HG03469 (cell line): ENCODE results near the gene ITGAV.

ENCODE experiments used
- ATAC-seq: cut with Tn5 transposase; IDR thresholded peaks from one replicate; pipeline ENCODE4 v1.9.1; 2021; ENCODE audit warnings: mild to moderate bottlenecking, moderate library complexity, moderate number of reproducible peaks; ENCODE audit not compliant: unreplicated experiment

ITGAV gene

DNA sequence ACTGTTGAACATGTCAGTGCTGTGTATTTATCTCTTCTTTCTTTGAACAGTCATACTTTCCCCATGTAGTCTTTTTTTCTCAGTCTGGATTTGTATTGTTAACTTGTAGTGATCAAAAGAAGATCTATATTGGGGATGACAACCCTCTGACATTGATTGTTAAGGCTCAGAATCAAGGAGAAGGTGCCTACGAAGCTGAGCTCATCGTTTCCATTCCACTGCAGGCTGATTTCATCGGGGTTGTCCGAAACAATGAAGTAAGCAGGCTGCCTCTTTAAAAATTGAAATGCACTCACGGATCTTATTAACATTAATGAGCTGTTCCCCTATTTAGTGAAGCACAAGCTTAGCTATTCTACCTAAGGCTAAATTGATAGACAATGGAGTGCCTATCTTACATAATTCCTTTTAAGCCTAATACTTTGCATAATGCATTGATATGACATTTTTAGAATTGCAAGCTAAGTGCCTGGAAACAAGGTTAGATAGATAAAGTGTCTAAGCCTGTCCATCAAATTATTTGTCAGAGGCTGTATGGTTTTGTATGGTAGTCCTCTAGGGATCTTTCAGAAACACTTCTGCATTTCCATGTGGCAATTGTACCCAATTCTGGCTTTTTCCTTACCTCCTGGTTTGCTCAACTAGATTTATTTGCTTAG lies 74.7 kb downstream of the ITGAV start:
- no peak for ATAC-seq

DNA sequence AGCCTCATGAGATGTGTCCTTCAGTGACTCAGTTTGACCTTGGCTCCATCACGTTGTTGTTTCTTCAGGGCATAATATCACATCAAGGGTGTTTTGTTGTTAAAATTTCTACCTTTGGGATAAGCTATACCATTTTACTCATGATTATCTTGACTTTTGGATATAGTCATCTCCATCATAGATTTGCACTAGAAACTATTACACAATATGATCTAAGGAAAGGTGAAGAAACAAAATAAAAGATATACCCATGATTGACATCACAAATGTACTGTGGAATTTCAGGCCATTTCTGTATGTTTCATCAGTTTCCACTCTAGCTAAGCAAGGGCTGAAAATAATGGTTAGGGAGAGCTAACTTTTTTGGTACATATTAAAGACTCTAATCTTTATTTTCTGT lies 79.3 kb downstream of the ITGAV start:
- ATAC-seq, result no peak

DNA sequence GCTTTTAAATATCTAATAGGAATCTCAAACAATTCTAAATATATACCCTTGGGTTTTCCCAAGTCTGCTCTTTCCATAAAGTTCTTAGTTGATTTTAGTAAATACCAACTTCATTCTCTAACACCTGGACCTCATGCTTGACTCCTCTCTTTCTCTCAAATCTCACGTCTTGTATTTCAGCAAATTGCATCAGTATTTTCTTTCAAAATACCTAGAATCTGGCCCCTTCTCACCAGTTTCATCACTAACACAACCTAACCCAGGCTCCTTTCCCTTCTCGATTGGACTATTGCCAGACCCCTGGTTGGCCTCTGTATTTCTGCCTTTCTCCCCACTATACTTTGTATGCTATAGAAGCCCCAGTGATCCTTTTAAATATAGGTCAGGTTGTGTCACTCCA lies 81.0 kb downstream of the ITGAV start:
- no peak for ATAC-seq

DNA sequence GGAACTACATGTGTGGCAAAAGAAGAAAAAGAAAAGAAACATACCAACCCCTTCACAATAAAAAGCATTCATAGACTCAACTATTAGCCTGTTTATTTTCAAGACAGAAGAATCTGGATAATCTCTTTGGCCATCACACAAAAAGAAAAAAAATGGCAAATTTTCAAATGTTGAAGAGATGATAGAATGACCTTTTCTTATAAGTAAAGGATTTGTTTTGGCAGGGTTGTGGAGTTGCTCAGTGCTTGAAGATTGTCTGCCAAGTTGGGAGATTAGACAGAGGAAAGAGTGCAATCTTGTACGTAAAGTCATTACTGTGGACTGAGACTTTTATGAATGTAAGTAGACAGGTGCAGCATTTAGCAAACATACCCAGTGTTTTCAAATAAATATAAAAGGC lies 85.5 kb downstream of the ITGAV start:
- ATAC-seq, result no peak

DNA sequence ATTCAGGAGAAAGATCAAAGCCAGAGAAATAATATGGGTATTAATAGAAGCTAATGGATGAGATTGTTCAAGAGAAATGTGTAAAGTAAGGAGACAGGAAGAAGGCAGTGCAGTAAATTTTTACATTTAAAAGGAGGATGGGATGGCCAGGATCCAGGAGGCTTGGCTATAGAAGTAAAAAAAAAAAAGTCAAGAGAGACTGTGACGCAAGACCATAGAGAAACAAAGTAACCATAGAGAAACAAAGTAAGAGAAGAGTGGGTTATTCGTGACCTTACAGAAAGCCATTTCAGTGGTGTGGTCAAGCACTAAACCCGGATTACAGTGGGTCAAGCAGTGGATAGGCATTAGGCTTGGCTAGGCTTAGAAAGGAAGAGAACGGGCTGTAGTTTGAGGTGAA lies 93.5 kb downstream of the ITGAV start:
- ATAC-seq, result no peak

DNA sequence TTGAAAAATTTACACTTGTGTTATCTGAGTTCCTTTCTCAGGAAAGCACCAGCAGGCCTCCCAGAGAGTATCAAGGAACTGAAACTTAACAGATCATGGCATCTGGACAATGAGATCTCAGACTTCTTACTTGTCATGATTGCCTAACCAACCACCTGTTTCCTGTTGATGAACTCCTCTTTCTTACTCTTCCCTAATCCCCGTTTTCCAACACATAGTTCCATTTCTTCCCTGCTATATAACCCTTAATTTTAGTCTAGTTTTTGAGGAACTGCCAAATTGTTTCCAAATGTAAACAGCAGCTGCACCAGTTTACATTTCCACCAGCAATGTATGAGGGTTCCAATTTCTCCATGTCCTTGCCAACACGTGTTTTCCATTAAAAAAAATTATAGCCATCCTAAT lies 98.0 kb downstream of the ITGAV start:
- ATAC-seq, result no peak

DNA sequence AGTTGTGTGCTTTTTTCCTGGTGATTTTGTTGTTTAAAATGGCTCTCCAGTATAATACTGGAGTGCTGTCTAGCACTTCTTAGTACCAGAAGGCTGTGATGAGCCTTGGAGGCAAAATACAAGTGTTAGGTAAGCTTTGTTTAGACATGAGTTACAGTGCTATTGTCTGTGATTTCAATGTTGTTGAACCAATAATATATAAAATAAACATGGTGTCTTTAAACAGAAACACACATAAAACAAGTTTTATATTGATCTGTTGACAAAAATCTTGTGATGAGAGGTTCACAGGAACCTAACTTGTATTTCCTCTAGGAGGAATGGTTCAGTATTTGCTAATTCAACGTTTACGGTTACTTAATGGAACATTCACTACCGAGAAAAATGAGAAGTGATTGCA lies 99.0 kb downstream of the ITGAV start:
- ATAC-seq, result no peak

DNA sequence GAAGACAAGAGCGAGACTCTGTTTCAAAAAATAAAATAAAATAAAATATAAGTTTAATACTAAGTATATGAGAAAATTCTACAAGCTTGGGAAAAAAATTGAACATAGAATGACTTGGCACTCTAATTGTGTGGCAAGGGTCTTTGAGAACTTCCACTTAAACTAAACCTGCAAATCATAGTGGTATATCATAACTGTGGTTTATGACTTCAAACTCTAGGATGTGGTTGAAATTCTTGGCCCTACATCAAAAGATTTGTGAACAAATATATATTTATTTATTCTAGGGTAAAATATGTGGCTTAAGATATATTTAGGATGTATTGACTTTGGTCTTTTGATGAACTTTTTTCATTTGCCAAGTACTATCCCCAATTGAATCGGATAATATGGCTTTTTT lies 100.9 kb downstream of the ITGAV start:
- no peak for ATAC-seq

DNA sequence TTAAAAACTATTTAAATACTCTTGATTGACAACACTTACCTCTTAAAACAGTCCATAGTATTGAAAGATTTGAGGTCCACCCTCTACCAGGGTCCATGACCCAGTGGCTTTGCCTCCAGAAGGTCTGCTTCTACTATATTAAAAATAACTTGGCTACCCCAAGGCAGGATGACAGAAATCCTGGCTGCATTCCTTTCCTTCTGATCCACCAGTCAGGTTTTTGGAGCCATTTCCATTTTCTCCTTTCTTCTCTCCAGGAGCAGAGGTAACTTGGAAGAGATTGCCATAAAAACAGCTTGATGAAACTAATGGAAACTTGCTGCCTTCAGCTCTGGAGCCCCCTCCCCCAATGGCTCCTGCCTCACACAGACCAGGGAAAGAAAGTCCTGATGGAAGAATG lies 101.4 kb downstream of the ITGAV start:
- no peak for ATAC-seq

DNA sequence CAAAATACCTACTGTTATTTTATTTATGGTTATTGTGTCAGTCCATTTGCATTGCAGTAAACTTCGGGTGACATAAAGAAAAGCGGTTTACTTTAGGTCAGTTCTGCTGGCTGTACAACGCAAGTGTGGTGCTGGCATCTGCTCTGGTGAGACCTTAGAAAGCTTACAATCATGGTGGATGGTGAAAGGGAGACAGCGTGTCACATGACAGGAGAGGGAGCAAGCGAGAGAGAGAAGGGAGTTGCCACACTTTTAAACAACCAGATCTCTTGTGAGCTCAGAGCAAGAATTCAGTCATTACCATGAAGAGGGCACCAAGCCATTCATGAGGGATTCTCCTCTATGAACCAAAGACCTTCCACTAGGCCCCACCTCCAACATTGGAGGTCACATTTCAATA lies 102.0 kb downstream of the ITGAV start:
- ATAC-seq, result no peak

DNA sequence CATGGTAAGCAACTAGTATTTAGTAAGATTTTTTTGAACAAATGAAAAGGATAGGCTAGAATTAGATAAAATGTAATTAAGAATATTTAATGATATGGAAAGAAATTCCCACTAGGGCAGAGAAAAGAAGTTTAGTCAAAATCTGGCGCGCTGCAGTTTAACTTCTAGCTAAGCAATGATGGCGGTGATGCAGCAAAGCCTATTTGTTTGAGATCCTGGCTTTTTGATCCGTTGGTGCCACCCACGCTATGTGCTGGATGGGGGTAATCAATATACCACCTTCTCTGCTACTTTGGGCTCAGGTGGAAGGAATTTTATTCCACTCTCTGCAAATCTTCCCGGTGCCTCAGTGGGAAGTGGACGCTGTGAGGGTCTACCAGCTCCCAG lies 103.6 kb downstream of the ITGAV start:
- no peak for ATAC-seq

DNA sequence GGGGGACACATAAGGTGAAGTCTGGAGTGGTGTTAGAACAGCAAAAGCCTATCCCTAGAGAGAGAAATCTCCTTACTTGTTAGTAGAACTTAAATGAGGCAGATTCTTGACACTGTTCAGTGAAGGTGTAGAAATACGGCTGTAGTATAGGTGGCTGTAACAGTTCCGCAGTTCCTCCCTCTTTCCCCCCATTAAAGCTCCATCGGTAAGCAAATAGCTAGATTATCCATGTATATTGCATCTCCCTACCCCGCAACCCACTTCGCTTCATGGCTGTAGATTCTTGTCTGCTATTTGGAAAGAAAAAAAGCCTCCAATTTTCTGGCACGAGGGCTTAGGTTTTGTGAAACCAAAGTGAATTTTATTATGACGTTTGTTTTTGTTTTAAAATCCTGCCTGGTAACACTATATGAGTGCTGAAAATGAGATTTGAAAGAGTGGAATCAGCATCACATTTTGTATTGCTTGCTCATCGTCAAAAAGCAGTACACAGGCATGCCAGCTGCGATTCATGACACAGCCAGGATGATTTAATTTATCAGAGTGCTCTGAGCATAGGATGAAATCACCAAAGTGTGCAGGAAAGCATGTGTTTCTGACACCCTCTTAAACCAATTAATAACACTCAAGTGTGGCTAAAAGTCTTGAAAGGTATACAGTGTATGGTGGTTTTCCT lies 105.4 kb downstream of the ITGAV start:
- ATAC-seq, result no peak

DNA sequence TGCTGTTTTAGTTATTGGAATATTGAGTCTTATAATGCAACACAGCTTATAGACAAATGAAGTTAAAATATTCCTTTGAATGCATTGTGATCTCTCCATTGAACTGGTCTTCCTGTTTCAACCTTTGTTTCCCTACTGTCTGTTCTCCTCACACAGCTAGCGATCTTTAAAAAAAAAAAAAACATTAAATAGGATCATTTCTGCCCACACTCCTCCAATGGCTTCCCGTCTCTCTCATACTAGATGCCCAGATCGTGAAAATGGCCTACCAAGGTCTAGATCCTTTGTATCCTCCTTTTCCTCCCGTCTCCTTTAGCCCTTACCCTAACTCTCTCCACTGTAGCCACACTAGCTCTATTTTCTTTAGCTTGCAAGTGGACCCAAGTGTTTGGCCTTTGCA lies 106.4 kb downstream of the ITGAV start:
- no peak for ATAC-seq

DNA sequence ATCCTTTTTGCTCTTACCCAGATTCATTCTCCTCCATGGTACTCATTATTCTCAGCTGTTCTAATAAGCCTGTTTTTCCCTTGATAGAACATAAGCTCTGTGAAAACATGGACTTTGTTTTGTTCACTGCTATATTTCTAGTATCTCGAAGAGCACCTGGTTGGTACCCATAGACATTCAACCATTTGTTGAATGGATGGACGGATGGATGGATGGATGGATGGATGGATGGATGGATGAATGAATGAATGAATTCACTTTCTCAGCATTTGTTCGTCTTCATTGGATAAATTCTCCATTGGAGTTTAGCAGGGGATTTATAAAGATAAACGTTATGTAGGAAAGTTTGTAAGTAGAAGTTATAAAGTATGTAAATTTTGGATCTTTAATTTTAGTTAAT lies 106.9 kb downstream of the ITGAV start:
- no peak for ATAC-seq

DNA sequence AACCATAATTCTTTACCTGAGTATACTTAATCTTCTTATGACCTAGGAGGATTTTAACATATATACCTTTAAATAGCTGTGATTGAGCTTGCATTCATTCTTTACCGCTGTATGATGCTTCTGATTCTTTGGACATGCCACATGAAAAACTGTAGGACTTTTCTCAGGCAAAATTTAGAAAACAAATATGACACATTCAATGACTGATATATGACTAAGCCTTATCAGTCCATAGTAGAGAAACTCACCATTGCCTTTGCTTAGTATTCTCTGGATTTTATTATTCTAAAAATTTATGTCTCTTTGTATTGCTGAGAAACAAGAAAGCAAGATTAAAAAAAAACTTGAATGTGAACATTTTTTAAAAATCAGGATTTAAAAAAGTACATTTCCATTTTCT lies 107.7 kb downstream of the ITGAV start:
- ATAC-seq, result no peak

DNA sequence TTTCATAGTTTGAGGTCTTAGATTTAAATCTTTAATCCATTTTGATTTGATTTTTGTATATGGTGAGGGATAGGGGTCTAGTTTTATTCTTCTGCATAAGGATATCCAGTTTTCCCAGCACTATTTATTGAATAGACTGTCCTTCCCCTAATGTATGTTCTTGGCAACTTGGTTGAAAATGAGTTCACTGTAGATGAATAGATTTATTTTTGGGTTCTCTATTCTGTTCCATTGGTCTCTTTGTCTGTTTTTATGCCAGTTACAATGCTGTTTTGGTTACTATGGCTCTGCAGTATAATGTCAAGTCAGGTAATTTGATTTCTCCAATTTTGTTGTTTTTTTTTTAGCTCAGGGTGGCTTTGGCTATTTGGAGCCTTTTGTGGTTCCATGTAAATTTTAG lies 109.9 kb downstream of the ITGAV start:
- no peak for ATAC-seq

DNA sequence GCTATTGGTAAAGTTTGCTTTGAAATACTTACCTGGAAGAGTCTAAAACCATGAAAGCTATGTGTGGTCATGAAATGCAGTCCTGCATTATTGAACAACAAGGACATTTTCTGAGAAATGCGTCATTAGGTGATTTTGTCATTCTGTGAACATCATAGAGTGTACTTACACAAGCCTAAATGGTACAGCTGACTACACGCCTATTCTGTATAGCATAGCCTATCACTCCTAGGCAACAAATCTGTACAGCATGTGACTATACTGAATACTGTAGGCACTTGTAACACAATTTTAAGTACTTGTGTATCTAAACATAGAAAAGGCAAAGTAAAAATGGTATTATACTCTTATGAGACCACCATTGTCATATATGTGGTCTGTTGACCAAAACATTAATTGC lies 112.2 kb downstream of the ITGAV start:
- ATAC-seq, result no peak

DNA sequence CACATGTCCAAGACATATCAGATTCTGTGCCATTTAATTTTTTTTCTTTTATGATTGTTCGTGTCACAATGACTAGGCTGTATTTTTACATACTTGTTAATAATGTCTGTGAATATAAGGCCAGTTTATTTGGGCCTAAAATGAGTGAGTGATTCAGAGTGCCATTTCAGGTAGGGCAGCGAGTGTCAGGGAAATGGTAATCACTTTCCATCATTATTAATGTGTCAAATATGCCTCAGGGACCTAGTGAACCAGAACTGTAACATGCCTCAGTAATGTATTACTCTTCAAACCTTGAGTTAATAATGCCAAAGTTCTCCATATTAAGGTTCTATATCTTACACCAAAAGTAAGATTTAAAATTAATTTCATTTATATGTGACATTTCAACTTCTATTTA lies 112.6 kb downstream of the ITGAV start:
- ATAC-seq, result no peak

DNA sequence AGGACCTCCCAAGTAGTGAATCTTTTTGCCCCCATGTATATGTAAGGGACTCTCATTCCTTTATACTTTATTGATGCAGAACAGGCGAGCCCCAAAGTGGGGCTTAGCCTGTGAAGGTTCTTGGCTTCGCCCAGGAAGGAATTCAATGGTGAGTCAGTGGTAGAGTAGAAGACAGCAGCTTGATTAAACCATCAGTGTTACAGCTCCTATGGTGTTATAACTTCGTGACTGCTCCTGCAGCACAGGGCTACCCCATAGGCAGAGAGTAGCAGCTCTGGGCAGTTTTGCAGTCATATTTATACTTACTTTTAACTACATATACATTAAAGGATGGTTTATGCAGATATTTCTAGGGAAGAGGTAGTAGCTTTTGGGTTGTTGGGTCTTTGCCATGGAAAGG lies 115.0 kb downstream of the ITGAV start:
- ATAC-seq, result no peak

DNA sequence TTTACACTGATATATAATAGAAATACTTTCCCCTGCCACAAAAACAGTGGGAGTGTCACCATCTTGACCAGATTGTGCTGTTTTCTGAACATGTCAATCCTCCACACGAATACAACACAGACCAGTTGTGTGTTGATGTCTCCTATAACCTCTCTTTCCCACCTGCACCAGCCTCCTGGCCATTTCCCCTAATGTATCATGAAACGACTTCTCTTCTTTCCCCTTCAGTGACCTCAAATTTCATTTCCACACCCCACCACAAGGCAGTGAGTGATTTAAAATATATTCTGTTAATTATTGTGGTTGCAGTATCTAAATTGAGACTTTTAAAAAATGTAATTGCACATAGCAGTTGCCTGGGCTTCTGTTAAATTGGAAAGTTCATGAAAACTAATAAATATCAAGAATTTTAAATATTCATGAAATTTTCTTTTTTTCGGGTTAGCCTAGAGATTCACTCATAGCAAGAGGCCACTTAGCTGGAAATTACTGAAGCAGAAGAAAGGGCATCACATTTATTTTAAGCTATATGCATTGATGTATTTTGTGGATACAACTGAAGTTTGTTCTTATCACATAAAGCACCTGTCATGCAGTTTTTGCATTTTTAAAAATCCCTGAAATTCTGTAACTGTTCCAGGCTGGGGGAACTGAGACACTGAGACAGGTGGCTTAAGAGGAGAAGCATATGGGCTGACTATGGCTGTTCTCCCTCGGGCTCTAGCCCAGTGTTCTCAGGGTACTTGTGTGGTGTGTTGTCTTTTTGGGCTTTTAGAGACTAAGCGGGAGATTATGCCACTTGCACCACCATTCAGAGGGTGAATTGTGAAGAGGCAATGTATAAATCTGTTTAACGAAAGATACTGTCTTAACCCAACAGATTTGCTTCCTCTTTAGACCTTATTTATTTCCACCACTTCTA lies 119.9 kb downstream of the ITGAV start:
- ATAC-seq, result no peak

DNA sequence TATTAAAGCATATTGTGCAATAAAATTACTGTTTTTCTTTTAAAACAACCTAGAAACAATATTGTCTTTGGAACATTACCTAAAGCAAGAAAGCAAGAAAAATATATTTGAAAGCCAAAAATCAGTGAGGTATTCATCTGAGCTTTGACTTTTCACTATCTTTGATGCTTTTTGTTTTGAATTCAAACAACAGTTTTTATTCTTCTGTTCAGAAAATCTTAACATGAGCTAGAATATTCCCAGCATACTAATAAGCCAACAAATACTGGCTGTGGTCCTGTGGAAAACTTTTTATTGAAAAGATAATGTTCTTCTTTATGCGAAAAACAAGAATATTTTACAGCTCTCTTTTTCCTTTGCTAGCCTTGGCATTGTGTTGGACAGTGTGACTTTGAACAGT lies 123.8 kb downstream of the ITGAV start:
- ATAC-seq, result no peak

DNA sequence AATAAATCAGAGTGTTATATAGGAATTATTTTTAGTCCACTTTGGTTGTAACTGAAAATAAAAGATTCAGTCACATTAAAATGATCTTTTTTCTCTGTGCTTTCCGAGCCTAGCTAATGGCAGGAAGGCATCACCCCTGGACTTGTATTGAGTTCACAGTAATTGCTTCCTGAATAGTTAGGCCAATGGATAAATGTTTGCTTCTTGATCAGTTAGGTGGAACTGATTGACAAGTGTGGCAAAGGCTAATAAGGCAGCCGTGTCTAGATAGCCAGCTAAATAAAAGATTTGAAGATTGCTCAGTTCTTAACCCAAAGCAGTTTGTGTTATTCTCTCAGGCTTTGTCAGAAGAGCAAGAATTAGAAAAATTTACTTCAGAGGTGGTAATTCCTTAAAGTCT lies 124.8 kb downstream of the ITGAV start:
- ATAC-seq, result no peak
